ENCODE results near the gene PXMP4.
"Not testable (repeated sequence)": the region's sequence is repeated elsewhere in the genome, so short reads cannot be mapped to it uniquely, and the experiment has no call there.

The PXMP4 gene

DNA sequence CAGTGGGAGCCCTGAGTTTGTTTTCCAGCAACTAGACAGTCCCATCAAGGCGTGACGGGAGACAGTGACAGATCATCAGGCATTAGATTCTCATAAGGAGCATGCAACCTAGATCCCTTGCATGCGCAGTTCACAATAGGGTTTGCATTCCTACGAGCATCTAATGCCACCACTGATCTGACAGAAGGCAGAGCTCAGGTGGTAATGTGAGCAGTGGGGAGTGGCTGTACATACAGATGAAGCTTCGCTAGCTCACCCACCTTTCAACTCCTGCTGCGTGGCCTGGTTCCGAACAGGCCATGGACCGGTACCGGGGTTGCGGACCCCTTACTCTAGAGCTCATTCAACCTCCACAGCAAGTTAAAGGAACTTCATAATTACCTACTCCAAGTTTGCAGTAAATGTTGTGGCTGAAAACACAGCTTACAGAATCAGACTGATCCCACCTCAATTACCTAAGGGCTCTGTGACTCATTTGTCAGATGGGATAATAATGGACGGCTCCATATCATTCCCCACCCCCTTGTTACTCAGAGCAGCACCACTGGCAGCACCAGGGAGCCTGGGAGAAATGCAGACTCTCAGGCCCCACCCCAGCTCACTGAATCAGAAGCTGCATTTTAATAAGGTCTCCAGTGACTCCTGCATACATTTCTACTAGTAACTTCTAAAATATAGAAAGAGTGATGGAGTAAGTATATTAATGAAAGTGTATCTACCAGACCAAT, 15.7 kb downstream of the PXMP4 start:
- DNase-seq = no peak

DNA sequence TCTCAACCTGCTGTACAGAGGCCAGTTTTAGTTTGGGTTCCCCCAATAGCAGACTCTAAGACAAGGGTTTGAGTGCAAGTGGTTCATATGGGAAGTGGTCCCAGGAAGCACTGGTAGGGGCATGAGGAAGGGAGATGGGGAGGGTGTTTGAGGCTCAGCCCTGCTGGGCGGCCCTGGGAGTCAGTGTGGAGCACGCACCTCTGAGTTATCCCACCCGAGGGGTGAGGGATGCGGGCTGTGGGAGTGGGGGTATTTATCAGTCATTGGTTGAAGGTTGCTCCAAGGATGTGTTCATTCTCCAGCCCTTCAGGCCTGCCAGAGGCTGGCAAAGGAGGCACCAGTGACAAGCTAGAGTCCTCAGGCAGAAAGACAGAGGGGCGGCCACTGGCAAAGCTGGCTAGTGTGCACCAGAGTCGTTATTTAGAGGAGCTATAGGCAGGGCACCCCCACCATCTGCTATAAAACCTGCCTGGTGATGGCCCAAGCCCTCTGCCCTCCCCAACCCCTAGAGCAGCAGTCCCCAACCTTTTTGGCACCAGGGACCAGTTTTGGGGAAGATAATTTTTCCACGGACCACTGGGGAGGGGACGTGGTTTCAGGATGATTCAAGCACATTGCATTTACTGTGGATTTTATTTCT, 16.5 kb downstream of the PXMP4 start:
- no peak for DNase-seq

DNA sequence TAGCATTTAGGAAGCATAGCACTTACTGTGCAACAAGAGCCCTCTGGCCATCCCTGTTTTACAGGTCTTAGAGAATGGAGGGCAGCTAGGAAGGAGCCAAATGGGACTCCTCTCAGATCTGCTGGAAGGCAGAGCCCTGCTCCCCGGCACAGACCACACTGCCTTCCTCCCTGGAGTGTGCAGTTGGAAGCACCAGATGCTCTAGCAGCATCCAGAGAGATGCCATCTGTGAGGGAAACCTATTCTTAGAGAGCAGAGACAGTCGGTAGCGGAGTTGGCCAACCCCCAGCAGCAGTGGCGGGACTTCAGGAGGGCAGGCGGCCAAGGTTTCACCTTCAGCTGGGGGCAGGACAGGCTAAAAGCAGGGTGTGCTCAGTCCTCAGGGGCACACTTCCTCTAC, 17.2 kb downstream of the PXMP4 start:
- DNase-seq = peak in 45 of 58 donors; percentile 6 to 84 (median 39)

DNA sequence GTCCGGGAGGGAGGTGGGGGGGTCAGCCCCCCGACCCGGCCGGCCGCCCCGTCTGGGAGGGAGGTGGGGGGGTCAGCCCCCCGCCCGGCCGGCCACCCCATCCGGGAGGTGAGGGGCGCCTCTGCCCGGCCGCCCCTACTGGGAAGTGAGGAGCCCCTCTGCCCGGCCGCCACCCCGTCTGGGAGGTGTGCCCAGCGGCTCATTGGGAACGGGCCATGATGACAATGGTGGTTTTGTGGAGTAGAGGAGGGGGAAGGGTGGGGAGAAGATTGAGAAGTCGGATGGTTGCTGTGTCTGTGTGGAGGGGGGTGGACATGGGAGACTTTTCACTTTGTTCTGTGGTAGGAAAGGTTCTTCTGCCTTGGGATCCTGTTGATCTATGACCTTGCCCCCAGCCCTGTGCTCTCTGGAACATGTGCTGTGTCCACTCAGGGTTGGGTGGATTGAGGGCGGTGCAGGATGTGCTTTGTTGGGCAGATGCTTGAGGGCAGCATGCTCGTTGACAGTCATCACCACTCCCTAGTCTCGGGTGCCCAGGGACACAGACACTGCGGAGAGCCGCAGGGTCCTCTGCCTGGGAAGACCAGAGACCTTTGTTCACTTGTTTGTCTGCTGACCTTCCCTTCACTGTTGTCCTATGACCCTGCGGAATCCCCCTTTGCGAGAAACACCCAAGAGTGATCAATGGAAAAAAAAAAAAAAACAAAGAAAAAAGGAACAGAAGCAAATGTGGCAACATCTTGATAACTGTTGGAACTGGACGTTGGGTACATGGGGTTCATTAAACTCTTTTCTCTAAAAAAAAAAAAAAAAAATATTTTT, 18.3 kb downstream of the PXMP4 start:
- peak in 1 of 58 donors; percentile 17 for DNase-seq

DNA sequence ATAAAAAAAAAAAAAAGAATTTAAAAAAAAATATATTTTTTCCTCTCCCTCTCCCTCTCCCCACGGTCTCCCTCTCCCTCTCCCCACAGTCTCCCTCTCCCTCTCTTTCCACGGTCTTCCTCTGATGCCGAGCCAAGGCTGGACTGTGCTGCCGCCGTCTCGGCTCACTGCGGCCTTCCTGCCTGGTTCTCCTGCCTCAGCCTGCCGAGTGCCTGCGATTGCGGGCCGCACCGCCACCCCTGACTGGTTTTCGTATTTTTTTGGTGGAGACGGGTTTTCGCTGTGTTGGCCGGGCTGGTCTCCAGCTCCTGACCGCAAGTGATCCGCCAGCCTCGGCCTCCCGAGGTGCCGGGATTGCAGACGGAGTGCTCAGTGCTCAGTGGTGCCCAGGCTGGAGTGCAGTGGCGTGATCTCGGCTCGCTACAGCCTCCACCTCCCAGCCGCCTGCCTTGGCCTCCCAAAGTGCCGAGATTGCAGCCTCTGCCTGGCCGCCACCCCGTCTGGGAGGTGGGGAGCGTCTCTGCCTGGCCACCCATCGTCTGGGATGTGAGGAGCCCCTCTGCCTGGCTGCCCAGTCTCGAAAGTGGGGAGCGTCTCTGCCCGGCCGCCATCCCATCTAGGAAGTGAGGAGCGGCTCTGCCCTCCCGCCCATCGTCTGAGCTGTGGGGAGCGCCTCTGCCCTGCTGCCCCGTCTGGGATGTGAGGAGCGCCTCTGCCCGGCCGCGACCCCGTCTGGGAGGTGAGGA, 19.2 kb downstream of the PXMP4 start:
- not testable (repeated sequence) for DNase-seq

DNA sequence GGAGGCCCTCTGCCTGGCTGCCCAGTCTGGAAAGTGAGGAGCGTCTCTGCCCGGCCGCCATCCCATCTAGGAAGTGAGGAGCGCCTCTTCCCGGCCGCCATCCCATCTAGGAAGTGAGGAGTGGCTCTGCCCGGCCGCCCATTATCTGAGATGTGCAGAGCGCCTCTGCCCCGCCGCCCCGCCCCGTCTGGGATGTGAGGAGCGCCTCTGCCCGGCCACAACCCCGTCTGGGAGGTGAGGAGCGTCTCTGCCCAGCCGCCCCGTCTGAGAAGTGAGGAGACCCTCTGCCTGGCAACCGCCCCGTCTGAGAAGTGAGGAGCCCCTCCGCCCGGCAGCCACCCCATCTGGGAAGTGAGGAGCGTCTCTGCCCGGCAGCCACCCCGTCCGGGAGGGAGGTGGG, 21.1 kb downstream of the PXMP4 start:
- DNase-seq = not testable (repeated sequence)

DNA sequence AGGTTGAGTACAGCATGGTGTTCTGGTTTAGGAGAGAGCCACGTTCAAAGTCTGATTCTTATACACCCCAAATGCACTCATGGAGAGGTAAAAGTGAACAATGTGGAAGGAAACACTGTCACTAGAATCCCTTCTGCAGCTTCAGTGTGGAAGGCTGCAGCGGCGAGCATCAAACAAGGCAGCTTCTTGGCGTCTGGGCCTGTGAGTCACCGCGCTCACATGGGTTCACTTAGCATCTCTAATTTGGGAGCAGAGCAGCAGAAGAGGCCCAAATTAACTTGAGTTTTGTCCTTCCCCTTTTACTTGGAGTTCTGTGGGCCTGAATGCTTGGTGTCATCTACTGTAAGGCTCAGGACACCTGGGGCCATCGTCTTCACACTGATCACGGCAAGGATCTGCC, 23.0 kb downstream of the PXMP4 start:
- peak in 52 of 58 donors; percentile 7 to 84 (median 55) for DNase-seq

DNA sequence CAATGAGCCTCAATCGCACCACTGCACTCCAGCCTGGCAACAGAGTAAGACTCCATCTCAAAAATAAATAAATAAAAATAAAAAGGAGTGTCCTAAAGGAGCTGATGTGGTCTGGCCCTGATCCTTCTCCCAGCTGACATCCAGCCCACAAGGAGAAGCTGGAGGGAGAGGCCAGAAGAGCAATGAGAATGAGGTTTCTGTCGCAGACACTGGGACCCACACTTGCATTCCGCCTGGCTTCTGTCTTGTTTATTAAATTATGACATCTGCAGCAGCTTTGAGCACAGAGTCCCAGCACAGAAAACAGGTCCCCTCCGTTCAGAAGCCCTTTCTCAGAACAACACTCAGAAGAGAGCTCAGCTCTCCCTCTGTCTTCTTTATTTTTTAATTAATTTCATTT, 23.7 kb downstream of the PXMP4 start:
- no peak for DNase-seq

DNA sequence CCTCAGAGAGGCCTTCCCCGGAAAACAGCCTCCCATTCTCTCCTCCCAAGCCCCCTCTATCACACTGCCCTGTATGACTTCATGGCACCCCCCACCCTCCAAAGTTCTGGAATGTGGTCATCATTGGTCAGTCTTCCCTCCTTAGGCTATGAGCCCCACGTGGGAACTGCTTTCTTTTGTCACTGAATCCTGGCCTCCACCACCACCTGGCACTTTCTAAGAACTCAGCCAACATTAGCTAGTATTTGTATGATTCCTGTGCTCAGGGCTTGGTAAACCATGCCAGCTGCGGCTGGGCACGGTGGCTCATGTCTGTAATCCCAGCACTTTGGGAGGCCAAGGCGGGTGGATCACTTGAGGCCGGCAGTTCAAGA, 25.5 kb downstream of the PXMP4 start:
- peak in 15 of 58 donors; percentile 33 to 80 (median 58) for DNase-seq

DNA sequence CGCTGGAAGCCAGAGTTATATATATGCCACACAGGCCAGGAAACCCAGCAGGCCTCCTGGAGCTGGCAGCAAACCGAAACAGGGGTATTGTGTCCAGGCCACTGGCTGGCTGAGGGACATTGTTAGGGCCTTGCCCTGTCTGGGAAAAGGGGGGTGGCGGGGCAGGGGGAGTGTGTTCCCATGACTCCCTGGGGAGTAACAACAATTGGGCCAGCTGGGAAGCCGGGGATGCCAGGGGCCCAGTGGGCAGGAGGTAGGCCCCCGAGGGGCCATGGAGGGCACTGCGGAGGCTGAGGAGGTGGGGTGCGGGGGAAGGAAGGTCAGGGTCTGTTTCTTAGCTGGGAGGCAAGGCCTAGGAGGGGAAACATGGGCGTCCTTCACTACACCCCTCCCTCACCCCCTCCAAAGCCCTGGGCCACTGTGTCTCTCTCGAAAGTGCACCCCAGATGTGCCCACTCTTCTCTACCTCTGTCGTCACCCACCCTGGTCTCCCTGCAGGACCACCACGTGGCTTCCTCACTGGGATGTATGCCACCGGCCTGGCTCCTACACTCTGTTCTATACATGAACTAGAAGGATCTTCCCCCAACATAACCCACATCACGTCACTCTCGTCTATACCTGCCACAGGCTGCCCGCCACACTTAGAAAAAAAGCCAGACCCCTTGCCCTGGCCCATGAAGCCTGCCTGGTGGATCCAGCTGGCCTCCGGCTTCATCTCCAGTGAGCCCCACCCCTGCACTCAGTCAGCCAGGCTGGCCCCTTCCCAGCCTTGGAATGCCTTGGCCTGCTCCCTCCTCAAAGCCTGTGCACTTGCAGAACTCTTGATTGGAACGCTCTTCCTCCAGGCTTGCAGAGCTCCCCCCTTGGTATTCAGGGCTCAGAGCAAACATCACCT, 26.1 kb downstream of the PXMP4 start:
- DNase-seq = peak in 54 of 58 donors; percentile 15 to 88 (median 68)

DNA sequence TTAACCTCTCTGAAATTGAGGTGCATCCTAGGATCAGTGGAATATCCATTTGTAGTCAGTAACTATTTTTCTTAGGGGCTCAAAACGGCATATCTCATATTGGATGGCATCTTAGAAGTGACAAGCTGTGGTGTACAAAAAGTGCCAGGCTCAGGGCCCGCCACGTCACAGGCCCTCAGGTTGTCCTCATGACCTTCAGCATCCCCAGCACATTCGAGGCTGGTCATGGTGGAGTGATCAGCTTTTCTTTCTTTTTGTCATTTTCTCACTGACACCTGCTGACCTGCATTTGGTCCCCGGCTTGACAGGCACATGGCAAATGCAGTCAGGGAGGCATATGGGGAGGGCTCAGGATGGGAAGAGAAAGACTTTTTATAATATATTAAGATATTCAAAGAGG, 26.8 kb downstream of the PXMP4 start:
- peak in 1 of 58 donors; percentile 58 for DNase-seq

DNA sequence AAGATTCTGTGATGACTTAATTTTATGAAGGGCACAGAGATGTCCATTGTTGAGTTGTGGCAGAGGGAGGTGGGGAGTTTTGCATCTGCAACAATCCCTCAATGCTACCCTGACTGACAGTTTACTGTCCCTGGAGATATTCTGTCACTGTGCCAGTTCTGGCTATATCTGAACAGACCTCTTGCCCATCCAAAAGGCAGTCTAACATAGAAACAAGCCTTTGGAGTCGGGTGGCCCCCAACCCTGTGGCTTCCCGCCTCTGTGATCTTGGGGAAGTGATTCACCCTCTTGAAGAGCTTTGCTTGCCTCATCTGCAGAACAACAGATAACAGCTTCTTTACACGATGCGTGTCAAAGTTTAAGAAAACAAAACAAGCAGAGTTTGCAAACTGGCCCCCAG, 30.1 kb downstream of the PXMP4 start:
- DNase-seq = peak in 19 of 58 donors; percentile 11 to 67 (median 32)

DNA sequence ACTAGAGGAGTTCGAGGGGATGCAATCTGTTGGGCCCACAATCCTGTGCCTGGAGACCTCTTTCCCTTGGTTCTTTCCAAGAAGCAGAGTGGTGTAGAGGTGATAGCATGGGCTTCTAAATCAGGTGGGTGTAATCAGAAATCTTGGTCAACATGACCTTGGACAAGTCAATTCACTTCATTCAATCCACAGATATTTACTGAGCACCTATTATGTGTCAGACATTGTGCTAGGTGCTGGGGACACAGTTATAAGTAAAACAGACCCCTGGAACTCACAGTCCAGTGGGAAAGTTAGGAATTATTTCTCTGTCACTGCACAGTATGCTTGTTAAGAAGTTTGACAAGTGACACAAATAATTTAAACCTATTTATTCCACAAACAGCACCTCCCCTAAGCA, 30.6 kb downstream of the PXMP4 start:
- DNase-seq = no peak

DNA sequence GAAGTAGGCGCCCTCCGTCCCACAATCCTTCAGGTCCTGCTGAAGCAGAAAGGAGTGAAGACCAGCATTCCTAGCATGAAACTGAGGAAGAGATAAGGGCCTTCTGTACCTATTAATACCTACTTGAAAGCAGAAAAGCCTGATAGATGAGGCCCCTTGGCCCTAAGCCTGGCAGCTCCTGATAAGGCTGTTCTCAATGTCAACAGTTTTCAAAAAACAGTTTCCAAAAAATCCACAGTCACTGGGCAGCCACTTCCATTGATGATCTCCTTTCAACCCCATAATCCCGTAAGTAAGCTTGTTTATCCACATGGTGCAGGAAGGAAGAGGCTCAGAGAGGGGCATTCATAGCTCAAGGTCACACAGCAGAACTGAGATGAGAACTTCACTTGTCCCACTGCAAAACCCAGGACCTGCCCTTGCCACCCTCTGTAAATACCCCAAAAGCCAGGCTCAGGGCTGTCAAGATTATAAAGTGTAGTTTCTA, 31.1 kb downstream of the PXMP4 start:
- DNase-seq = no peak

DNA sequence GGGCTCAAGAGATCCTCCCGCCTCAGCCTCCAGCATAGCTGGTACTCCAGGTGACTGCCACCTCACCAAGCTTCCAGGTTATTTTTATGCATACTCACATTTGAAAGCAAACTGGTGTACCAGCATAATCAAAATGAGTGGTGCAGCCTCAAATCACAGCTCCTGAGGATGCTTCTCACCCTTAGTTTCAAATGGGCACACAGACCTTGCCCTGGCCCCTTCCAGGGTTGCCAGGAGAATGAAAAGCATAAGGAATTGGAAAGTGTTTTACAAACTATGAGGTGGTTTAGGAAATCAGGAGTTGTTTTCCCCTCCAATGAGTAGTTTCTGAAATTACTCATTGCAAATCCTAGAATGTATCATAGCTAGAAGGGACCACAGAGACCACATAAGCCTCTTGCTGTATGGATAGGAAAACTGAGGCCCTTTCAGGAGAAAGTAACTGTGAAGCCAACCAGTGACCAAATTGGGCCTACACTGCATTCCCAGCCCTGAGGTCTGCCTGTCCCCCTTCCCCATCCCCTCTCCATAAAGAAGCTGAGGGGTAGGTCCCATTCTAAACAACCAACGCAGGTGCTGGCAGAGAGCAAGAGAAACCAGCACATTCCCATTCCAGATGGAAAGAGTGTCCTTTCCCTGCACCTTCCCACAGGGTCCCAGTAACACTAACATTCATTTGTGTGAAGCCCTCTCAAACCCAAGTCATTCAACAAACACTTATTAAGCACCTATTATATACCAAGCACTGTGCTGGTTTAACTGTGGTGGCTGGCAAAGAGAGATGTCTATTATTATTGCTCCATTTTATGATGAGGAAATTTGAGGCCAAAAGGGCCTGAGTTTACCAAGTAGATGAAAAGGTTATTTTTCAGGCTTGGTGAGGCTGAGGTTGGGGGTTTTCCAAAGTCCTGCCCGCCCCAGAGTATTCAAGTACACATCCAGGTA, 31.8 kb downstream of the PXMP4 start:
- no peak for DNase-seq

DNA sequence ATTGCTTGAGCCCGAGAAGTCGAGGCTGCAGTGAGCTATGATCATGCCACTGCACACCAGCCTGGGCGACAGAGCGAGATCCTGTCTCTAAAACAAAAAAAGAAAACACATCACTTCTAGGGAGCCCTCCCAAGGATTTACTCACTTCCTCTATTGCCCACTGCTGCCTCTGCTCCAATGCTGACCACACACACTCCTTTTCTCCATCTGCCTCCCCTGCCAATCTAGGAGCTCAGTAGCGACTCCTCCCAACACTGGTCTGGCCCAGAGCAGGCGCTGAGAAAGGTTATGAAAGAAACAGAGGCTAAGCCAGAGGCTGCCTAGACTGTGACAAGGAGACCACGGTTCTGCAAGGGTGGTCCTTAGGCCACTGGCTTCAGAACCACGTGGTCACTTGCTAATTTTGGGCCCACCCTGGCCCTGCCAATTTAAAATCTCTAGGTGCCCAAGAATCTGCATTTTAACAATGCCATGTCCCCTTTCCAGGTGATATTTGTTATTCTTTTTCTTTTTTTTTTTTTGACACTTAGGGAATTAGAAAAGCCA, 32.7 kb downstream of the PXMP4 start:
- DNase-seq = no peak

DNA sequence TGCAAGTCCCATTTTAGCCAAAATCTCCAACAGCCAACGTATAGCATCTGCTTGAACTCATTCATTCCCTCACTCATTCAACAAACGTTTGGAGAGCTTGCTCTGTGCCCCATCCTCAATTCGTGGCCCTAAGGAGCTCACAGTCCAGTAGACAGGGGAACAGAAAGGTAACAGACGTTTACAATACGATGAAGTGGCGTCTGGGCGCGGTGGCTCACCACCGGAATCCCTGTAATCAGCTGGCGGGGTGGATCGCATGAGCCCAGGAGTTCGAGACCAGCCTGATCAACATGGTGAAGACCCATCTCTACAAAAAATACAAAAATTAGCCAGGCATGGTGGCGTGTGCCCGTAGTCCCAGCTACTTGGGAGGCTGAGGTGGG, 33.1 kb downstream of the PXMP4 start:
- no peak for DNase-seq

DNA sequence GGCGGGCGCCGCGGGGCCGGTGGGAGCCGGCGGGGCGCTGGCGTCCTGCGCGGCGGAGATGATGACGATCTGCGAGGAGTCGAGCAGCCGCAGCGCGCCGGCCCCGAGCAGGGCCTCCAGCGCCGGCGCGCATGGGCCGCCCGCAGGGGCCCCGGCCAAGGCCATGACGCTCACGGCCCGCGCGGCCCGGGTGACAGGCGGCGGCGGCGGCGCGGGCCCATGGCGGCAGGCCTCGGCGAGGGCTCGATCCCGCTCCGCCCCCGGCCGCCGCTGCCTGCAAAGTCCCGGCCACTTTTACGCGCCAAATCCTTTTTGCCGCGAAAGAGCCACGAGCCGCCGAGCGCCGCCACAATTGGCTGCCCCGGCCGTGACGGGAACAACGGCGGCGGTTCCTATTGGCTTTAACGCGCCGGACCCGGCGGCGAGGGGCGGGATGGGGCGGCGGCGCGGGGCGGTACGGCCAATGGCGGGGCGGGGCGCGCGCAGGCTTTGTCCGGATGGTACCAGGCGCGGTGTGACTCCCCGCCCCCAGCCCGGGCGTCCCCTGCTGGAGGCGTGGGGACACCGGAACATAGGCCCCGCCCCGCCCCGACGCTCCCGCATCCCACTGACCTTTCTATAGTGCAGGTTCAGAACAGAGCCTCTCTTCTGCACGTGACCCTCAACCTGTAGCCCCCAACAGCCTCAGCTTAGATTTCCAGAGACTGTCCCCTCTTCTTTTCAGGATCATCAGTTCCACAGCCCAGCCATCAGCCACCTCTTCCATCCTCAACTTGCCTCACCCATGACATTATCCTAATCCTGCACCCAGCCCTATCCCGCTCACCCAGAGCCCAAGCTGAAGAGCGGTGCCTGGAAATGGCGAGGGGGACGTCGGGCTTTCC, 33.8 kb downstream of the PXMP4 start, which contains the start of gene E2F1:
E2F1 (minus strand) TSS at position 286 of the 884 bp plus-strand sequence; CDS start at position 165, 121 bp downstream.
- DNase-seq = peak; percentile 53 to 98 (median 92)
